SK-N-SH treated with all-trans-retinoic acid at 6 μM for 48 hours (cell line): Measurements from ENCODE around the gene PRPF31.

ENCODE experiments used
- ARNTL ChIP-seq: fragments of 450-650 bp; formaldehyde crosslinking; IDR thresholded peaks from 2 replicates; pipeline ENCODE4 v1.5.0; 2020; ENCODE audit warnings: low read depth, mild to moderate bottlenecking, moderate library complexity, borderline replicate concordance
- BACH2 ChIP-seq: fragments of 250-450 bp; sonication (Bioruptor Pico); IDR thresholded peaks from 2 replicates; pipeline ENCODE4 v1.9.0; 2021; ENCODE audit warnings: mild to moderate bottlenecking, borderline replicate concordance
- CSDC2 ChIP-seq: fragments of 250-450 bp; sonication (Bioruptor Pico); IDR thresholded peaks from 2 replicates; pipeline ENCODE4 v1.5.0; 2020; ENCODE audit warnings: mild to moderate bottlenecking, moderate library complexity
- GLIS3 ChIP-seq: fragments of 250-450 bp; sonication (Bioruptor Pico); IDR thresholded peaks from 2 replicates; pipeline ENCODE4 v1.5.0; 2020; ENCODE audit warnings: mild to moderate bottlenecking, moderate library complexity
- SNAI2 ChIP-seq: fragments of 250-450 bp; sonication (Bioruptor Pico); IDR thresholded peaks from 2 replicates; pipeline ENCODE4 v1.5.0; 2020; ENCODE audit warnings: mild to moderate bottlenecking, moderate library complexity
- ZFP3 ChIP-seq: fragments of 250-450 bp; sonication (Bioruptor Pico); IDR thresholded peaks from 2 replicates; pipeline ENCODE4 v1.5.0; 2020; ENCODE audit warnings: mild to moderate bottlenecking, moderate library complexity
- ZFP30 ChIP-seq: fragments of 450-650 bp; formaldehyde crosslinking; IDR thresholded peaks from 2 replicates; pipeline ENCODE4 v1.5.0; 2022; ENCODE audit warnings: mild to moderate bottlenecking, moderate library complexity
- TF ChIP-seq, protein P1 (sequence below): fragments of 250-450 bp; sonication (Bioruptor Pico); IDR thresholded peaks from 2 replicates; pipeline ENCODE4 v1.8.0; 2020; ENCODE audit warnings: mild to moderate bottlenecking, moderate library complexity, borderline replicate concordance
- TF ChIP-seq, protein P2 (sequence below): fragments of 250-450 bp; sonication (Bioruptor Pico); IDR thresholded peaks from 2 replicates; pipeline ENCODE4 v1.5.1; 2020; ENCODE audit warnings: low read depth, mild to moderate bottlenecking, moderate library complexity

DNA sequence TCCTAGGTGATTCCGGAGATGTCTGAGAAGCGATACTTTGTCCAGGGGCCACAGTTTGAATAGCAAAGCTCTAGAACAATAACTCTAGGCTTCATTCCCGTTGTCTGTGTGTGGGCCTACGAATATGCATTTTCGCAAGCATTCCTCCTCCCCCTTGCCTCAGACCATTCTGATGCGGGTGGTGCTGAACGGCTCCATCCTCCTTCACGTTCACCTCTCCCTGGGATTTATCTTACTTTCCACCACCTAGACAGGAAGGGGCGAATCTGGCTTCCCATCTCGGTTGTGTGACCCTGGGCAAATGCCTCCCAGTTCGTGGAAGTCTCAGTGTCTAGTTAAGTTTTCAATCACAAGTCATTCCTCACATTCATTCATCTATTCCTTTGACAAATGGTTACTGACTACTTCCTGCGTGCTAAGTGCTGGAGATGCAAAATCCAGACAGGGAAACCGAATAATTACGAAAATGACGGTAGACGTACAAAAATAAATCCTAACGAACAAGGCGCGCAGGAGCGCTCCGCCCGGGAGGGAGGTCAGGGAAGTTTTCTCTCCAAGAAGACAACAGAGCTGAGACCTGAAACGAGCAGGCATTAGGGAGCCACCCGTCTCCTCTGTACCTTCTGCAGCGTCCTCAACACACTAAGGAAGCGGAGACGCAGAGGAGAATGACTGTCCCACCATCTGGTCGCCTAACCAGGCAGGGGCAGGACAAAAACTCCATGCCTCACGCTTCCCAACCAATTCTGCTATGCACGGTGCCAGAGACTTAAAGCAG is 20.7 kb downstream of the PRPF31 start:
- no peak for TF ChIP-seq SNAI2 (CRISPR knock-in tag)
- TF ChIP-seq ZFP30 (CRISPR knock-in tag) = no peak
- TF ChIP-seq, protein P1, sequence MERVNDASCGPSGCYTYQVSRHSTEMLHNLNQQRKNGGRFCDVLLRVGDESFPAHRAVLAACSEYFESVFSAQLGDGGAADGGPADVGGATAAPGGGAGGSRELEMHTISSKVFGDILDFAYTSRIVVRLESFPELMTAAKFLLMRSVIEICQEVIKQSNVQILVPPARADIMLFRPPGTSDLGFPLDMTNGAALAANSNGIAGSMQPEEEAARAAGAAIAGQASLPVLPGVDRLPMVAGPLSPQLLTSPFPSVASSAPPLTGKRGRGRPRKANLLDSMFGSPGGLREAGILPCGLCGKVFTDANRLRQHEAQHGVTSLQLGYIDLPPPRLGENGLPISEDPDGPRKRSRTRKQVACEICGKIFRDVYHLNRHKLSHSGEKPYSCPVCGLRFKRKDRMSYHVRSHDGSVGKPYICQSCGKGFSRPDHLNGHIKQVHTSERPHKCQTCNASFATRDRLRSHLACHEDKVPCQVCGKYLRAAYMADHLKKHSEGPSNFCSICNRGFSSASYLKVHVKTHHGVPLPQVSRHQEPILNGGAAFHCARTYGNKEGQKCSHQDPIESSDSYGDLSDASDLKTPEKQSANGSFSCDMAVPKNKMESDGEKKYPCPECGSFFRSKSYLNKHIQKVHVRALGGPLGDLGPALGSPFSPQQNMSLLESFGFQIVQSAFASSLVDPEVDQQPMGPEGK (CRISPR knock-in tag) = no peak
- TF ChIP-seq CSDC2 (CRISPR knock-in tag) = no peak
- TF ChIP-seq, protein P2, sequence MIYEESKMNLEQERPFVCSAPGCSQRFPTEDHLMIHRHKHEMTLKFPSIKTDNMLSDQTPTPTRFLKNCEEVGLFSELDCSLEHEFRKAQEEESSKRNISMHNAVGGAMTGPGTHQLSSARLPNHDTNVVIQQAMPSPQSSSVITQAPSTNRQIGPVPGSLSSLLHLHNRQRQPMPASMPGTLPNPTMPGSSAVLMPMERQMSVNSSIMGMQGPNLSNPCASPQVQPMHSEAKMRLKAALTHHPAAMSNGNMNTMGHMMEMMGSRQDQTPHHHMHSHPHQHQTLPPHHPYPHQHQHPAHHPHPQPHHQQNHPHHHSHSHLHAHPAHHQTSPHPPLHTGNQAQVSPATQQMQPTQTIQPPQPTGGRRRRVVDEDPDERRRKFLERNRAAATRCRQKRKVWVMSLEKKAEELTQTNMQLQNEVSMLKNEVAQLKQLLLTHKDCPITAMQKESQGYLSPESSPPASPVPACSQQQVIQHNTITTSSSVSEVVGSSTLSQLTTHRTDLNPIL = no peak
- TF ChIP-seq ARNTL (CRISPR knock-in tag) = no peak
- no peak for TF ChIP-seq GLIS3 (CRISPR knock-in tag)
- no peak for TF ChIP-seq BACH2 (CRISPR knock-in tag)
- no peak for TF ChIP-seq ZFP3 (CRISPR knock-in tag)
